ENCODE data around the gene ZFAND2A. TPM values are rescaled to one million over a fixed set of nuclear protein-coding genes. Genes with fewer than 3 reads are reported as not detected.

ZFAND2A gene
- total and polyA plus RNA-seq, 2 experiments from 2014 or later: 15.3 to 29.2 TPM

DNA sequence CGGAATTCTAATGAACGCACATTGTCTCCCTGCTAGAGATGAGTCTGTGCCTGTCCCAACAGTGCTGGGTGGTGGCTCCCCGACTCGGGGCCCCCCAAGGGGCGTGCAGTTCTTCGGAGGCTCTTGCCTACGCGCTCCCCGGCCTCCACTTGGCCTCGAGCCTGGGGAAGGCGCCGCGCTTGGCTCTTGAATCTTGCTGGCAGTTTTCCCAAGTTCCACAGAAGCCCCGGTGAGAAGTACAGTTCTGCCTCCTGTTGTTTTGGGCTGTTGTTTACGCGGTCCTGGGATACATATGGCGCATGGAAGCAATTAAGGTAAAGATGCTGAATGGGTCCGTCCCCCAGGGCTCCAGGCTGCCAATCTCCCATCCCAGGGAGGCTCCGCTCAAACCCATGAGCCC lies 40.0 kb upstream of the ZFAND2A start:
- Mint-ChIP-seq H3K36me3 (ENCODE audit: low read depth) (0 out of 3 replicates have a peak, but pooled peaks cover 3% of the 10 kb centered on the region), H3K9me3 (peaks cover 10% of the 10 kb centered on the region; the same call in 2 of the 3 replicates), H3K27ac (no peak overlapping the region), H3K4me1 (no peaks in the 10 kb centered on the region), H3K4me3 (no peak overlapping the region), H3K27me3 (ENCODE audit: insufficient read depth, low read depth, poor library complexity) (peaks cover 17% of the 10 kb centered on the region)
- no peak overlapping the region for H2AFZ ChIP-seq
- no peak overlapping the region for H3K4me3 ChIP-seq
- H3K9me2 ChIP-seq (ENCODE audit: insufficient read depth): no peaks in the 10 kb centered on the region
- H4K20me1 ChIP-seq (replicated peaks; ENCODE audit: insufficient read depth): no peaks in the 10 kb centered on the region
- TF ChIP-seq JUNB (IDR thresholded peaks at IDR 0.05; ENCODE audit: unreplicated experiment) (no peak), ZNF114 (CRISPR knock-in tag; IDR thresholded peaks at IDR 0.05) (no peak)
- no peaks in the 10 kb centered on the region for H3K27me3 ChIP-seq (ENCODE audit: insufficient read depth)
- no peaks in the 10 kb centered on the region for H3K79me2 ChIP-seq (replicated peaks; ENCODE audit: insufficient read depth)
- no peak for ATAC-seq
- no peak overlapping the region for H3K27ac ChIP-seq (ENCODE audit: low read depth)
- H3F3A ChIP-seq (replicated peaks; ENCODE audit: low read depth): no peaks in the 10 kb centered on the region
- no peaks in the 10 kb centered on the region for H3K4me1 ChIP-seq (ENCODE audit: insufficient read depth)
- H3K36me3 ChIP-seq (ENCODE audit: insufficient read depth): no peaks in the 10 kb centered on the region
- H3K4me2 ChIP-seq: no peak overlapping the region
- no peak for DNase-seq (ENCODE audit: low spot score)

DNA sequence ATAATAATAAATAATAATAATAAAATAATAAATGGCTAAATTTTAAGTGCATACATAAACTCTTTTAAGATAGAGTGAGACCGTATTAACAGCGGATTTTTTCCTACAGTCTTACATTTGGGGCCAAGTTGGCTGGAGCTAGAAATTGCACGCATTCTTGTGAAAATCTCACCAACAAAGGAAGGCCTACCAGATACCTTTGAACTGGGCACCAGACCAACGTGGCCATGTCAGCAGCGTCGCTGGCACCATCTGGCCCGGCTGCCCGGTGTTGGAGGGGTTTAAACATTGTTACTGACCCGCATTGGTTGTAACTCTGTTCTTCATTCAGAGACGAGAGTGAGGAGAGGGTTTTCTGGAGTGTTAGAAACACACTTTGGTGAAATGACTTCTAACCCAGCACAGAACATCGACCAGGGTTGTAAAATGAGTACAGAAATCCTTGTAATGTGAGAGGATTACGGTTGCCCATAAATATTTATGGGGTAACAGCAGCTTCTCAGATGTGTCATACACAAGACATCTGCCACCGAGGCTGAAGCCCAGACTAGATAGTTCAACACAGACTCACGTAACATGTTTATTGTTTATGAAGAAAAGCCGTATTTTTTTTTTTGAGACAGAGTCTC lies 38.1 kb upstream of the ZFAND2A start:
- TF ChIP-seq EZH2 (IDR thresholded peaks at IDR 0.05; ENCODE audit: low read depth, unreplicated experiment) (no peak), ZNF331 (CRISPR knock-in tag; IDR thresholded peaks at IDR 0.05; ENCODE audit: low read depth) (no peak), CREB1 (CRISPR knock-in tag; IDR thresholded peaks at IDR 0.05; ENCODE audit: low read depth) (no peak), STAT1 (IDR thresholded peaks at IDR 0.05; ENCODE audit: unreplicated experiment) (no peak), EZH2phosphoT487 (IDR thresholded peaks at IDR 0.05; ENCODE audit: unreplicated experiment) (no peak), JUNB (IDR thresholded peaks at IDR 0.05; ENCODE audit: unreplicated experiment) (no peak)
- TF ChIP-seq, protein P1, sequence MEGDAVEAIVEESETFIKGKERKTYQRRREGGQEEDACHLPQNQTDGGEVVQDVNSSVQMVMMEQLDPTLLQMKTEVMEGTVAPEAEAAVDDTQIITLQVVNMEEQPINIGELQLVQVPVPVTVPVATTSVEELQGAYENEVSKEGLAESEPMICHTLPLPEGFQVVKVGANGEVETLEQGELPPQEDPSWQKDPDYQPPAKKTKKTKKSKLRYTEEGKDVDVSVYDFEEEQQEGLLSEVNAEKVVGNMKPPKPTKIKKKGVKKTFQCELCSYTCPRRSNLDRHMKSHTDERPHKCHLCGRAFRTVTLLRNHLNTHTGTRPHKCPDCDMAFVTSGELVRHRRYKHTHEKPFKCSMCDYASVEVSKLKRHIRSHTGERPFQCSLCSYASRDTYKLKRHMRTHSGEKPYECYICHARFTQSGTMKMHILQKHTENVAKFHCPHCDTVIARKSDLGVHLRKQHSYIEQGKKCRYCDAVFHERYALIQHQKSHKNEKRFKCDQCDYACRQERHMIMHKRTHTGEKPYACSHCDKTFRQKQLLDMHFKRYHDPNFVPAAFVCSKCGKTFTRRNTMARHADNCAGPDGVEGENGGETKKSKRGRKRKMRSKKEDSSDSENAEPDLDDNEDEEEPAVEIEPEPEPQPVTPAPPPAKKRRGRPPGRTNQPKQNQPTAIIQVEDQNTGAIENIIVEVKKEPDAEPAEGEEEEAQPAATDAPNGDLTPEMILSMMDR (conservative IDR thresholded peaks at IDR 0.05; ENCODE audit: low read depth in 2 of 2): no peak
- TF ChIP-seq, protein P2, sequence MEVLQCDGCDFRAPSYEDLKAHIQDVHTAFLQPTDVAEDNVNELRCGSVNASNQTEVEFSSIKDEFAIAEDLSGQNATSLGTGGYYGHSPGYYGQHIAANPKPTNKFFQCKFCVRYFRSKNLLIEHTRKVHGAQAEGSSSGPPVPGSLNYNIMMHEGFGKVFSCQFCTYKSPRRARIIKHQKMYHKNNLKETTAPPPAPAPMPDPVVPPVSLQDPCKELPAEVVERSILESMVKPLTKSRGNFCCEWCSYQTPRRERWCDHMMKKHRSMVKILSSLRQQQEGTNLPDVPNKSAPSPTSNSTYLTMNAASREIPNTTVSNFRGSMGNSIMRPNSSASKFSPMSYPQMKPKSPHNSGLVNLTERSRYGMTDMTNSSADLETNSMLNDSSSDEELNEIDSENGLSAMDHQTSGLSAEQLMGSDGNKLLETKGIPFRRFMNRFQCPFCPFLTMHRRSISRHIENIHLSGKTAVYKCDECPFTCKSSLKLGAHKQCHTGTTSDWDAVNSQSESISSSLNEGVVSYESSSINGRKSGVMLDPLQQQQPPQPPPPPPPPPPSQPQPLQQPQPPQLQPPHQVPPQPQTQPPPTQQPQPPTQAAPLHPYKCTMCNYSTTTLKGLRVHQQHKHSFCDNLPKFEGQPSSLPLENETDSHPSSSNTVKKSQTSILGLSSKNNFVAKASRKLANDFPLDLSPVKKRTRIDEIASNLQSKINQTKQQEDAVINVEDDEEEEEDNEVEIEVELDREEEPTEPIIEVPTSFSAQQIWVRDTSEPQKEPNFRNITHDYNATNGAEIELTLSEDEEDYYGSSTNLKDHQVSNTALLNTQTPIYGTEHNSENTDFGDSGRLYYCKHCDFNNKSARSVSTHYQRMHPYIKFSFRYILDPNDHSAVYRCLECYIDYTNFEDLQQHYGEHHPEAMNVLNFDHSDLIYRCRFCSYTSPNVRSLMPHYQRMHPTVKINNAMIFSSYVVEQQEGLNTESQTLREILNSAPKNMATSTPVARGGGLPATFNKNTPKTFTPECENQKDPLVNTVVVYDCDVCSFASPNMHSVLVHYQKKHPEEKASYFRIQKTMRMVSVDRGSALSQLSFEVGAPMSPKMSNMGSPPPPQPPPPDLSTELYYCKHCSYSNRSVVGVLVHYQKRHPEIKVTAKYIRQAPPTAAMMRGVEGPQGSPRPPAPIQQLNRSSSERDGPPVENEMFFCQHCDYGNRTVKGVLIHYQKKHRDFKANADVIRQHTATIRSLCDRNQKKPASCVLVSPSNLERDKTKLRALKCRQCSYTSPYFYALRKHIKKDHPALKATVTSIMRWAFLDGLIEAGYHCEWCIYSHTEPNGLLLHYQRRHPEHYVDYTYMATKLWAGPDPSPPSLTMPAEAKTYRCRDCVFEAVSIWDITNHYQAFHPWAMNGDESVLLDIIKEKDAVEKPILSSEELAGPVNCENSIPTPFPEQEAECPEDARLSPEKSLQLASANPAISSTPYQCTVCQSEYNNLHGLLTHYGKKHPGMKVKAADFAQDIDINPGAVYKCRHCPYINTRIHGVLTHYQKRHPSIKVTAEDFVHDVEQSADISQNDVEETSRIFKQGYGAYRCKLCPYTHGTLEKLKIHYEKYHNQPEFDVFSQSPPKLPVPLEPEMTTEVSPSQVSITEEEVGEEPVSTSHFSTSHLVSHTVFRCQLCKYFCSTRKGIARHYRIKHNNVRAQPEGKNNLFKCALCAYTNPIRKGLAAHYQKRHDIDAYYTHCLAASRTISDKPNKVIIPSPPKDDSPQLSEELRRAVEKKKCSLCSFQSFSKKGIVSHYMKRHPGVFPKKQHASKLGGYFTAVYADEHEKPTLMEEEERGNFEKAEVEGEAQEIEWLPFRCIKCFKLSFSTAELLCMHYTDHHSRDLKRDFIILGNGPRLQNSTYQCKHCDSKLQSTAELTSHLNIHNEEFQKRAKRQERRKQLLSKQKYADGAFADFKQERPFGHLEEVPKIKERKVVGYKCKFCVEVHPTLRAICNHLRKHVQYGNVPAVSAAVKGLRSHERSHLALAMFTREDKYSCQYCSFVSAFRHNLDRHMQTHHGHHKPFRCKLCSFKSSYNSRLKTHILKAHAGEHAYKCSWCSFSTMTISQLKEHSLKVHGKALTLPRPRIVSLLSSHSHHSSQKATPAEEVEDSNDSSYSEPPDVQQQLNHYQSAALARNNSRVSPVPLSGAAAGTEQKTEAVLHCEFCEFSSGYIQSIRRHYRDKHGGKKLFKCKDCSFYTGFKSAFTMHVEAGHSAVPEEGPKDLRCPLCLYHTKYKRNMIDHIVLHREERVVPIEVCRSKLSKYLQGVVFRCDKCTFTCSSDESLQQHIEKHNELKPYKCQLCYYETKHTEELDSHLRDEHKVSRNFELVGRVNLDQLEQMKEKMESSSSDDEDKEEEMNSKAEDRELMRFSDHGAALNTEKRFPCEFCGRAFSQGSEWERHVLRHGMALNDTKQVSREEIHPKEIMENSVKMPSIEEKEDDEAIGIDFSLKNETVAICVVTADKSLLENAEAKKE (CRISPR knock-in tag; IDR thresholded peaks at IDR 0.05): no peak
- H3K9me2 ChIP-seq (ENCODE audit: insufficient read depth): no peaks in the 10 kb centered on the region
- DNase-seq (ENCODE audit: low spot score): no peak
- Mint-ChIP-seq H3K4me3 (no peak overlapping the region), H3K27ac (no peak overlapping the region), H3K9me3 (peaks cover 17% of the 10 kb centered on the region; the same call in 2 of the 3 replicates), H3K4me1 (no peaks in the 10 kb centered on the region), H3K36me3 (ENCODE audit: low read depth) (0 out of 3 replicates have a peak, but pooled peaks cover 3% of the 10 kb centered on the region), H3K27me3 (ENCODE audit: insufficient read depth, low read depth, poor library complexity) (peaks cover 15% of the 10 kb centered on the region)
- H3K36me3 ChIP-seq (ENCODE audit: insufficient read depth): no peaks in the 10 kb centered on the region
- no peak for ATAC-seq
- H3K27me3 ChIP-seq (ENCODE audit: insufficient read depth): no peaks in the 10 kb centered on the region
- no peaks in the 10 kb centered on the region for H3F3A ChIP-seq (replicated peaks; ENCODE audit: low read depth)
- H3K79me2 ChIP-seq (replicated peaks; ENCODE audit: insufficient read depth): no peaks in the 10 kb centered on the region
- no peaks in the 10 kb centered on the region for H3K4me1 ChIP-seq (ENCODE audit: insufficient read depth)
- H2AFZ ChIP-seq: no peak overlapping the region
- no peaks in the 10 kb centered on the region for H4K20me1 ChIP-seq (replicated peaks; ENCODE audit: insufficient read depth)
- no peak overlapping the region for H3K27ac ChIP-seq (ENCODE audit: low read depth)
- no peak overlapping the region for H3K4me2 ChIP-seq
- no peak overlapping the region for H3K4me3 ChIP-seq

Data from GM23338 (cell line).